Ascending aorta (tissue), 2 donors: Measurements from ENCODE around the gene SELENON. TPM values are rescaled to one million over a fixed set of nuclear protein-coding genes. Genes with fewer than 3 reads are reported as not detected.

Source experiments
- DNase-seq, 2 donors: peaks; one replicate each; pipeline ENCODE4 v3.0.0-alpha.2; 2019; ENCODE audit warnings: low spot score in 2 of 2
- H3K27ac ChIP-seq, 2 donors: fragments of 200-600 bp; sonication (generic); one replicate each; pipeline ENCODE4 v1.5.1; 2016 to 2017; ENCODE audit warnings: mild to moderate bottlenecking in 1 of 2
- H3K27me3 ChIP-seq: fragments of 200-600 bp; sonication (generic); one replicate; pipeline ENCODE4 v1.5.1; 2017
- H3K36me3 ChIP-seq, 2 donors: fragments of 200-600 bp; sonication (generic); one replicate each; pipeline ENCODE4 v1.5.1; 2016
- H3K4me1 ChIP-seq, 2 donors: fragments of 200-600 bp; sonication (generic); one replicate each; pipeline ENCODE4 v1.5.1; 2016 to 2017; ENCODE audit warnings: mild to moderate bottlenecking in 1 of 2
- H3K4me3 ChIP-seq, 2 donors: fragments of 200-600 bp; sonication (generic); one replicate each; pipeline ENCODE4 v1.5.1; 2016 to 2017; ENCODE audit warnings: mild to moderate bottlenecking in 1 of 2
- H3K9me3 ChIP-seq, 2 donors: fragments of 200-600 bp; sonication (generic); one replicate each; pipeline ENCODE4 v1.5.1; 2016
- CTCF ChIP-seq, 3 experiments: fragments of 200-600 bp in 2 of 3; fragments of 450-650 bp in 1 of 3; sonication (generic) in 2 of 3; IDR thresholded peaks; one replicate each; pipeline ENCODE4 v1.5.1; 2016 to 2019; ENCODE audit warnings: antibody characterized with exemption in 3 of 3, mild to moderate bottlenecking in 1 of 3, moderate library complexity in 1 of 3
- intact Hi-C: fragments of 100-400 bp; cut with DNase I; formaldehyde crosslinking; loops from one replicate; pipeline ENCODE4 v1.15.1; 2023
- total RNA-seq: library from RNA; depleted of rRNA; stranded (reverse); fragments of >200 nt; gene quantifications from one replicate; pipeline ENCODE4 v1.1.0, GENCODE V29; 2016

The SELENON gene
- total RNA-seq, 1 donor from 2014 or later, result 208 TPM

- H3K4me1 ChIP-seq, result peaks cover 3 to 5% of the 10 kb centered on the region in 2 donors
- no peak for TF ChIP-seq CTCF (IDR thresholded peaks at IDR 0.05)
- intact Hi-C loops, result no loop called here
- no peak overlapping the region for H3K4me3 ChIP-seq
- H3K27me3 ChIP-seq, result no peaks in the 10 kb centered on the region
- no peaks in the 10 kb centered on the region for H3K9me3 ChIP-seq
- H3K36me3 ChIP-seq, result peaks cover 0 to 12% of the 10 kb centered on the region in 2 donors
- no peak for DNase-seq
- no peak overlapping the region for H3K27ac ChIP-seq
These were observed 36.5 kb upstream of the SELENON start for GRCh38 chr1:25763493-25763892.

- Histone ChIP-seq H3K27ac (peak overlapping the region in 1 of 2 donors; percentile 54), H3K9me3 (no peaks in the 10 kb centered on the region), H3K27me3 (no peaks in the 10 kb centered on the region), H3K4me3 (no peak overlapping the region), H3K4me1 (peaks cover 3 to 5% of the 10 kb centered on the region in 2 donors), H3K36me3 (peaks cover 0 to 8% of the 10 kb centered on the region in 2 donors)
- intact Hi-C loops, result no loop called here
- TF ChIP-seq CTCF (IDR thresholded peaks at IDR 0.05), result no peak
- no peak for DNase-seq
These were observed 34.7 kb upstream of the SELENON start for GRCh38 chr1:25765136-25765922.

- intact Hi-C loops, result no loop called here
- DNase-seq, result no peak
- H3K27ac ChIP-seq, result peak overlapping the region in 1 of 2 donors; percentile 54
- no peaks in the 10 kb centered on the region for H3K27me3 ChIP-seq
- H3K4me3 ChIP-seq, result no peak overlapping the region
- no peaks in the 10 kb centered on the region for H3K9me3 ChIP-seq
- H3K4me1 ChIP-seq, result peaks cover 3 to 5% of the 10 kb centered on the region in 2 donors
- no peak for TF ChIP-seq CTCF (IDR thresholded peaks at IDR 0.05)
- H3K36me3 ChIP-seq, result peaks cover 0 to 6% of the 10 kb centered on the region in 2 donors
These were observed 33.9 kb upstream of the SELENON start for GRCh38 chr1:25765923-25766589.

- no peaks in the 10 kb centered on the region for H3K27me3 ChIP-seq
- H3K9me3 ChIP-seq, result no peaks in the 10 kb centered on the region
These were observed 33.1 kb upstream of the SELENON start for GRCh38 chr1:25766721-25767436.

GRCh38 chr1:25767437-25767770, 32.6 kb upstream of the SELENON start:
- no peak overlapping the region for H3K27ac ChIP-seq
- H3K4me3 ChIP-seq, result no peak overlapping the region
- intact Hi-C loops, result no loop called here
- H3K27me3 ChIP-seq, result no peaks in the 10 kb centered on the region
- H3K9me3 ChIP-seq, result no peaks in the 10 kb centered on the region
- no peak for DNase-seq
- H3K36me3 ChIP-seq, result peaks cover 0 to 11% of the 10 kb centered on the region in 2 donors
- no peak for TF ChIP-seq CTCF (IDR thresholded peaks at IDR 0.05)
- H3K4me1 ChIP-seq, result peaks cover 3 to 5% of the 10 kb centered on the region in 2 donors

More at GRCh38 chr1:25766721-25767436, 33.1 kb upstream of the SELENON start:
- H3K4me3 ChIP-seq, result no peak overlapping the region
- no peak overlapping the region for H3K27ac ChIP-seq
- intact Hi-C loops, result no loop called here
- TF ChIP-seq CTCF (IDR thresholded peaks at IDR 0.05), result no peak
- peaks cover 0 to 9% of the 10 kb centered on the region in 2 donors for H3K36me3 ChIP-seq
- H3K4me1 ChIP-seq, result peaks cover 3 to 5% of the 10 kb centered on the region in 2 donors
- DNase-seq, result no peak
